ENCODE measurements around the gene PLEKHN1. TPM values are rescaled to one million over a fixed set of nuclear protein-coding genes. Genes with fewer than 3 reads are reported as not detected.

Gene PLEKHN1
- polyA plus RNA-seq, 1 experiment: 0.88 TPM

- Histone ChIP-seq H3K4me3 (ENCODE audit: low read depth, low read length) (no peak overlapping the region), H3K36me3 (ENCODE audit: control insufficient read depth, insufficient read depth, low read length) (no peaks in the 10 kb centered on the region), H3K27me3 (ENCODE audit: control insufficient read depth, insufficient read depth, low read length) (no peaks in the 10 kb centered on the region)
- no peak for TF ChIP-seq CTCF (IDR thresholded peaks at IDR 0.05; ENCODE audit: insufficient read depth, low read depth, low read length)
- ChIA-PET CTCF (interaction anchor here (9.5 kb wide), 1 partner anchor 83 kb away, joined by 157 read pairs; no protein-coding TSS in a partner anchor), POLR2A (no interaction called here)
- DNase-seq (ENCODE audit: low read depth): no peak
Measured at GRCh38 chr1:978835-979743, 12.8 kb downstream of the PLEKHN1 start.

DNA sequence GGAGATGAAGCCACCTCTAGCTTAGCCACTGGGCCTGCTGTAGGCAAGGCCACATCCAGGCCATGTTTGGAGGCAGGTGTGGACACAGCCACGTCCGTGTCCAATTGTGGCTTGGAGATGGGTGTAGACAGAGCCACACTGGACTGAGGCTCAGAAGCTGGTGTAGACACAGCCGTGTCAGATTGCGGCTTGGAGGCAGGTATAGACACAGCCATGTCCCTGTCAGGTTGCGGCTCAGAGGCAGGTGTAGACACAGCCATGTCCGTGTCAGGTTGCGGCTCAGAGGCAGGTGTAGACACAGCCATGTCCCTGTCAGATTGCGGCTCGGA is 13.4 kb downstream of the PLEKHN1 start:
- no peak for TF ChIP-seq CTCF (IDR thresholded peaks at IDR 0.05; ENCODE audit: insufficient read depth, low read depth, low read length)
- Histone ChIP-seq H3K4me3 (ENCODE audit: low read depth, low read length) (no peak overlapping the region), H3K27me3 (ENCODE audit: control insufficient read depth, insufficient read depth, low read length) (no peaks in the 10 kb centered on the region), H3K36me3 (ENCODE audit: control insufficient read depth, insufficient read depth, low read length) (no peaks in the 10 kb centered on the region)
- DNase-seq (ENCODE audit: low read depth): no peak
- POLR2A ChIA-PET: no interaction called here
- CTCF ChIA-PET: interaction anchor here (0.6 to 9.5 kb wide), 4 partner anchors 23 to 268 kb away, joined by 3 to 157 read pairs (median 24); no protein-coding TSS in a partner anchor

DNA sequence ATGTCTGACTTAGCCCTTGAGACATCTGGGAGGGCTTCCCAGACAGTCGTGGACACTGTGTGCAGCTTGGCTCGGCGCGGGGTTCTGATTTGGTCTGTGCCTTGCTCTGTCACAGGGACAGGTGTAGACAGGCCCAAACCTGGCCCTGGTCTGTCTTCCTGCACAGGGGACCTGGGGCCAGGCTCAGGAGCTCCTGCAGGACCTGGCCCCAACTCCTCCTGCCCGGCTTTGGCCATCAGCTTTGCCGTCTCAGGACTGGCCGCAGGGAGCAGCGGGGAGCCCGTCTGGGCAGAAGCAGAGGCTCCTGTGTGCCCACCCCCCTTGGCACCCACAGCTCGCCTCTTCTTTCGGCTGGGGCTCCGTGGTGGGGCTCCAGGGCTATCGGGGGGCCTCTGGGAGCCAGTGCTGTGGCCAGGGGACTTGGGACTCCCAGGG is 13.9 kb downstream of the PLEKHN1 start:
- POLR2A ChIA-PET: no interaction called here

DNA sequence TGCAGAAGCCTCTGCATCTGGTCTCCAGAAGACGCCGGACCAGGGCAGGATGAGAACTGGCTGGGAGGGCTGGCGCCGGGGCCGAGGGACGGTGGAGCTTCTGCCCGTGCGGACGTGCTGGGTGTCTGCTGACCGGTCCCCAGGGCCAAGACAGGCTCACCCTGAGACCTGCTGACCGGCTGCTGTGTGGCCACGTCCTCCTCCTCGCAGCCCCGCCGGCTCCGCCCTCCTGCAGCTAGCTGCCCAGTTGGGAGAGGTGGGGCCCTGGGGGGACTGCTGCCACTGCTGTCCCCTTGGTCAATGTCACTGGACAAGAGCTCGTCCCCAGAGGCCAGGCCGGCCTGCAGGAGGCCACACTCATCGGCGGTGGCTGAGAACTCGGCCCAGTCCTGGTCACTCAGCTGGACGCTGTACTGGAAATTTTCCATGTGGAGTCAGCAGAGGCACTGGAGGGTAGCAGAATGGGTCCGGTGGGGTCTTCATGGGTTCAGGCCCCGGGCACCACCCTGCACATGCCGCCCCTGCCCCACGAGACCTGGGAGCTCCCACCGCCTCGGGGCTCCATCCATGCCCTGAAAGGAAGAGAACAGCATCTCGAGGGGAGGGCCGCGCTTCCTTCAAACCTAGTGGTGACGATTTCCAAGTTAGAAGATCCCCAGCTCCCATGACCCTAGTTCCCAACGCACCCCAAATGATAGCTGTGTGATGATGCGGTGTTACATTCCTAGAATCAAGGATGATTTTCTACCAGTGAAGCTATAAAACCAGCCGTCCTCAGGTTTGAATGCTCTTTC is 14.5 kb downstream of the PLEKHN1 start:
- no peaks in the 10 kb centered on the region for H3K36me3 ChIP-seq (ENCODE audit: control insufficient read depth, insufficient read depth, low read length)
- H3K4me3 ChIP-seq (ENCODE audit: low read depth, low read length): no peak overlapping the region
- no peak for TF ChIP-seq CTCF (IDR thresholded peaks at IDR 0.05; ENCODE audit: insufficient read depth, low read depth, low read length)
- H3K27me3 ChIP-seq (ENCODE audit: control insufficient read depth, insufficient read depth, low read length): no peaks in the 10 kb centered on the region
- DNase-seq (ENCODE audit: low read depth): no peak
- POLR2A ChIA-PET: interaction anchor here (1.2 kb wide), 1 partner anchor 20 kb away, joined by 3 read pairs; no protein-coding TSS in a partner anchor
- CTCF ChIA-PET: interaction anchor here (1.2 to 9.5 kb wide), 6 partner anchors 14 to 391 kb away, joined by 3 to 157 read pairs (median 6); no protein-coding TSS in a partner anchor

More for the DNA sequence above, 13.9 kb downstream of the PLEKHN1 start:
- no peak for TF ChIP-seq CTCF (IDR thresholded peaks at IDR 0.05; ENCODE audit: insufficient read depth, low read depth, low read length)
- DNase-seq (ENCODE audit: low read depth): no peak
- H3K36me3 ChIP-seq (ENCODE audit: control insufficient read depth, insufficient read depth, low read length): no peaks in the 10 kb centered on the region
- no peak overlapping the region for H3K4me3 ChIP-seq (ENCODE audit: low read depth, low read length)
- CTCF ChIA-PET: interaction anchor here (0.6 to 9.5 kb wide), 5 partner anchors 14 to 268 kb away, joined by 3 to 157 read pairs (median 4); no protein-coding TSS in a partner anchor
- no peaks in the 10 kb centered on the region for H3K27me3 ChIP-seq (ENCODE audit: control insufficient read depth, insufficient read depth, low read length)
